Measurements from ENCODE around the gene FRMD4B. TPM values are rescaled to one million over a fixed set of nuclear protein-coding genes. Genes with fewer than 3 reads are reported as not detected.

FRMD4B gene
- total RNA-seq, 1 donor from 2014 or later, result 37.4 TPM

DNA sequence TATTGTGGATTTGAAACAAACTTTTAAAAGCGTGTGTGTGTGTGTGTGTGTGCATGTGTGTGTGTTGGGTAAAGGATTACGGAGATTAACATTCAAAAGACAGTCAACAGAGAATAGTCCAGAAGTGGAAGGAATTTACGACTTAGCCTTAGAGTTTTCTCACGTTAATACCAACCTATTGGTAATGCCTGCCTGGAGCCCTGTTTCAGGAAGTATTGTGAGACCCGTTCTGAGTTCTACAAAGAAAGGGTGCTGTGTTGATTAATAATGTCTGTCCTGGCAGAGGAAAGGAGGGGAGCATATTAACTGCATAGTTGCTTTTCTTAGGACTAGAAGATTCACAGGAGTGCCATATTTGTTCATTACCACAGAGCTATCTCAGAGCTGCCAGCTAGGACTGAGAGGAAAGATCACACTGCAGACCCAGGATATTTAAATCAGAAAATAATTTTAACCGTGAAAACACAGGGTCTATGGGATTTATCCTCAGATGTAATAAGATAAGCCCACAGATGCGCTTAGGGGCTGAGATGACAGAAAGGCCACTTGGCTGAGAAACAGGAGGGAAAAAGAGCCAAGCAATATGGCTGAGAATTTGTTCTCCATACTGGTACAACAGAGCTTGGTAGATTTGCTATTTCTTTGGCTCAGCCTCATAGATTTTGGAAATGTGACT is 40.5 kb upstream of the FRMD4B start:
- no peaks in the 10 kb centered on the region for H3K27me3 Mint-ChIP-seq
- no peak overlapping the region for H3K27ac Mint-ChIP-seq
- H3K36me3 Mint-ChIP-seq, result no peaks in the 10 kb centered on the region
- H3K4me1 Mint-ChIP-seq (ENCODE audit: unreplicated experiment), result peaks cover 4% of the 10 kb centered on the region
- TF ChIP-seq, protein P1, sequence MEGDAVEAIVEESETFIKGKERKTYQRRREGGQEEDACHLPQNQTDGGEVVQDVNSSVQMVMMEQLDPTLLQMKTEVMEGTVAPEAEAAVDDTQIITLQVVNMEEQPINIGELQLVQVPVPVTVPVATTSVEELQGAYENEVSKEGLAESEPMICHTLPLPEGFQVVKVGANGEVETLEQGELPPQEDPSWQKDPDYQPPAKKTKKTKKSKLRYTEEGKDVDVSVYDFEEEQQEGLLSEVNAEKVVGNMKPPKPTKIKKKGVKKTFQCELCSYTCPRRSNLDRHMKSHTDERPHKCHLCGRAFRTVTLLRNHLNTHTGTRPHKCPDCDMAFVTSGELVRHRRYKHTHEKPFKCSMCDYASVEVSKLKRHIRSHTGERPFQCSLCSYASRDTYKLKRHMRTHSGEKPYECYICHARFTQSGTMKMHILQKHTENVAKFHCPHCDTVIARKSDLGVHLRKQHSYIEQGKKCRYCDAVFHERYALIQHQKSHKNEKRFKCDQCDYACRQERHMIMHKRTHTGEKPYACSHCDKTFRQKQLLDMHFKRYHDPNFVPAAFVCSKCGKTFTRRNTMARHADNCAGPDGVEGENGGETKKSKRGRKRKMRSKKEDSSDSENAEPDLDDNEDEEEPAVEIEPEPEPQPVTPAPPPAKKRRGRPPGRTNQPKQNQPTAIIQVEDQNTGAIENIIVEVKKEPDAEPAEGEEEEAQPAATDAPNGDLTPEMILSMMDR (conservative IDR thresholded peaks at IDR 0.05), result no peak
- no peak for DNase-seq (ENCODE audit: extremely low spot score, unreplicated experiment)
- H3K4me3 Mint-ChIP-seq, result no peak overlapping the region
- no peaks in the 10 kb centered on the region for H3K9me3 Mint-ChIP-seq

DNA sequence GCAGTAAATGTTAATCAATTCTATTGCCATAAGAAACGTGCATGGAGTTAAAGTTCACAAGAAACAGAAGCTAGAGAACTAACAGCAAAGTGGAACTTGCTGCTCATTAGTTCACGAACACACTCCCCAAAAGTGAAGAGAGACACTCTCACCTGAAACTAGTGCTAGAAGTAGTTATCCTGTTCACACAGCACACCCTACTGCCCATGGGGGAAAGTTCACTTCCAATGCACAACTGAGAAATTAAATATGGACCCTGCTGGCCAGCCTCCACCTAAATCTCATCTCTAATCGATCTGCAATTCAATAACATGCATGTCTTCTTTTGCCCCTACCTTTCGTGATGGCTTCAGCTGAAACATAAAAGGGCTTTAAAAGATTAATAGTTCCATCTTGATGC is 39.4 kb upstream of the FRMD4B start:
- Mint-ChIP-seq H3K36me3 (no peaks in the 10 kb centered on the region), H3K27me3 (no peaks in the 10 kb centered on the region), H3K4me1 (ENCODE audit: unreplicated experiment) (peaks cover 4% of the 10 kb centered on the region), H3K27ac (no peak overlapping the region), H3K4me3 (no peak overlapping the region), H3K9me3 (no peaks in the 10 kb centered on the region)
- no peak for DNase-seq (ENCODE audit: extremely low spot score, unreplicated experiment)
- TF ChIP-seq, protein P1 (conservative IDR thresholded peaks at IDR 0.05), result peak; percentile 71

DNA sequence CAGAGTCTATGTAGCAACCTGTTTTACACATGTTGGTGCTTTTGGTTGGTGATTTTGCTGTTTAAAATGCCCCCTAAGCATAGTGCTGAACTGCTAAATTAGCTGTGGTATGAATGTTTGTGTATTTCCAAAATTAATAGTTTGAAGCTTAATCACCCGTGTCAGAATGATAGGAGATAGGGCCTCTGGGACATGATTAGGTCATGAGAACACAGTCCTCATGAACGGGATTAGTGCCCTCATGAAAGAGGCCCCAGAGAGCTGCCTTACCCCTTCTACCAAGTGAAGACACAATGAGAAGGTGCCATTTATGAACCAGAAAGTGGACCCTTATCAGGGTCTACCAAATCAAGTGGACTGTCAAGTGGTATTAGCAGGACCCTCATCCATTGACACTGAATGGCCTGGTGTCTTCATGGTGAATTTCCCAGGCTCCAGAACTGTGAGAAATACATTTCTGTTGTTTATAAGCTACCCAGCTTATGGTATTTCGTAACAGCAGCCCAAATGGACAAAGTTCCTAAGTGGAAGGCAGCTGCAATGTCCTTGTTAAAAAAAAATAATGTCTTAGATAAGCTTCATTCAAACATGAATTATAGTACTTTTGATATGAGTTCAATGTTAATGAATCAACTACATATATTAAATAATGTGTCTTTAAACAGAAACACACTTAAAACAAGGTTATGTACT is 37.7 kb upstream of the FRMD4B start:
- Mint-ChIP-seq H3K27ac (no peak overlapping the region), H3K36me3 (no peaks in the 10 kb centered on the region), H3K4me3 (no peak overlapping the region), H3K9me3 (no peaks in the 10 kb centered on the region), H3K27me3 (no peaks in the 10 kb centered on the region), H3K4me1 (ENCODE audit: unreplicated experiment) (peaks cover 4% of the 10 kb centered on the region)
- DNase-seq (ENCODE audit: extremely low spot score, unreplicated experiment), result no peak
- TF ChIP-seq, protein P1 (conservative IDR thresholded peaks at IDR 0.05), result no peak

DNA sequence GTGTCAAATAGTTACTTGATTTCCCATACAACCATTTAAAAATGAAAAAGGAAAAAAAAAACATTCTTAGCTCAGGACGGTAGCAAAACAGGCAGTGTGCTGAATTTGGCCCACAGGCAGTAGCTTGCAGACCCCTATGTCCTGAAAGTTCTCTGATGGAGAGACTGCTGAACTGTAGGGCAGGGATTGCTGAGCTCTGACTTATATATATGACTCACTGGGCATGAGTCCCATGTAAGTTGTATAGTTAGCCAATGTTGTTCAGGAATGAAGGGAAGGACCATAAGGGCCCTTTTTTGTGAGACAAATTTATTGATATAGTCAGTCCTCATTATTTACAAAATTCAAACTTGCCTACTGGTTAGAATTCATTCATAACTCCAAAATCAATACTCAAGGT is 36.9 kb upstream of the FRMD4B start:
- Mint-ChIP-seq H3K27ac (no peak overlapping the region), H3K36me3 (no peaks in the 10 kb centered on the region), H3K27me3 (no peaks in the 10 kb centered on the region), H3K9me3 (no peaks in the 10 kb centered on the region), H3K4me3 (no peak overlapping the region), H3K4me1 (ENCODE audit: unreplicated experiment) (peaks cover 4% of the 10 kb centered on the region)
- no peak for DNase-seq (ENCODE audit: extremely low spot score, unreplicated experiment)
- TF ChIP-seq, protein P1 (conservative IDR thresholded peaks at IDR 0.05), result no peak

DNA sequence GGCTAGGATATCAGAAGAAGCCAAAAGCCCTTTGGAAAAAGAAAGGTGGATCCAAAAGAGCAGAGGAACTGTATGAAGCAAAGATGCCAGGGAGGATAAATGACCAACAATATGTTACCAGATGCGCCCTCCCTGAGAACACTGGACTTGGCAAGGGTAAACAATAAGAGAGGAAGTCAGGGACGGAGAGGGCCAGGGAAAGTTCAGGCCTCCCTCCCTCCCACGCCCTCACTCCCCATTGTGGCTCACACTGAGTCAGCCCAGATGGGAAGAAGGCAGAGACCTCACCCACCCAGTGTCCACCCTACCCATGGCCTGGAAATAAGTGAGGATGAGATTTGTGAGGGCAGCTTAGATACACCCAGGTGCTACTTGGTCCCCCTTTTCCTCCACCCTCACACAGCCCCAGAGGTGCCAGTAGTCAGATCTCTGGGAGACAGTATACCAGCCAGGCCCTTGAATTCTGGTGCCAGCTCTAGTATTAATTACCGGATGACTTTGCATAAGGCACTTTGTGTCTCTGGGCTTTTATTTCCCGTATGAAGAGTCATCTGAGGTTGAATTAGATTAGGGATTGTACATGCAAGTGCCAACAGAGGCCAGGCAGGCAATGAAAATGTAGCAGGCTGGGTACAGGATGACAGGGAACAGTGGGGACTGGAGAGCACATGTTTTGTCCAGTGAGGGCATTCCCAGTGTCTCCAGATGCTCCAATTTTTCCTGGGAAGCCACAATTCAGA is 35.1 kb upstream of the FRMD4B start:
- Mint-ChIP-seq H3K27ac (no peak overlapping the region), H3K27me3 (no peaks in the 10 kb centered on the region), H3K4me1 (ENCODE audit: unreplicated experiment) (no peaks in the 10 kb centered on the region), H3K36me3 (no peaks in the 10 kb centered on the region), H3K9me3 (no peaks in the 10 kb centered on the region), H3K4me3 (no peak overlapping the region)
- no peak for DNase-seq (ENCODE audit: extremely low spot score, unreplicated experiment)
- TF ChIP-seq, protein P1 (conservative IDR thresholded peaks at IDR 0.05), result no peak

Measured in type B pancreatic cell (in vitro differentiated cells).